Amygdala (tissue), 56 donors: ENCODE results near the gene RPL10A.

Source experiments
- DNase-seq, 56 donors: peaks; one replicate each; lab custom pipeline; 2025; lab: John Stamatoyannopoulos, UW

The RPL10A gene

GRCh38 chr6:35489995-35490791, 22.0 kb downstream of the RPL10A start:
- DNase-seq, result peak in 24 of 56 donors; percentile 8 to 74 (median 36)

- no peak for DNase-seq
These were observed 22.8 kb downstream of the RPL10A start for GRCh38 chr6:35490821-35491557.

DNA sequence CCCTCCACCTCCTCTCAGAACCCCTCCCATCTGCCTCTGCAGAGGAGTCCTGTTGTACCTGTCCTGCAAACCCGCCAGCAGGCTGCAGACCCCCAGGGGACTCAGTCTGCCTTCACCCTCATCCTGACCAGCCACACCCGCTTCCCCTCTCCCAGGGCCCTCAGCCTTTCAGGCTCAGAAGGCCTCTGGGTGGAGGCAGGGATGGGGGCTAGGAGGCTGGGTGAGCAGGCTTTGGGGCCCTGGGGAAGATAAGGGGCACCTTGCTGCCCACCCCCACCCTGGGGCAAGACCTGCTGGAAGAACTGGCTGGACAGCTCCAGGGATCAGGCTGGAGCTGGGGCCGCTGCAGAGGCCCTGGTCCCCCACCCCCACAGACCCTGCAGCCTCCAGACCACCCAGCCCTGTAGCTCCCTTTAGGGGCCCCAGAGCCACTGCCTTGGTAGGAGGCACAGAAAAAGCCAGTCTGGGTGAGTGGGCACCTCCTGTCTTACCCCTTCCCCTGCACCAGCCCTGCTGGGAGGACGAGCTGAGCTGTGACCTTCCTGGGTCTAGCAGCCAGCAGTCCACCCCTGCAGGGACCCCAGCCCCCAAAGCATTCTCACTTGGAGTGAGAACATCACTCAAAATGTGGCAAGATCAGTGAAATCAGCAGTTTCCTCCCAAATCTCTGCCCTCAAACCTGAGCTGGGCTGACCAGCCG, 23.5 kb downstream of the RPL10A start:
- DNase-seq, result no peak

GRCh38 chr6:35492258-35492973, 24.2 kb downstream of the RPL10A start:
- no peak for DNase-seq

GRCh38 chr6:35492974-35493284, 24.7 kb downstream of the RPL10A start:
- no peak for DNase-seq

DNA sequence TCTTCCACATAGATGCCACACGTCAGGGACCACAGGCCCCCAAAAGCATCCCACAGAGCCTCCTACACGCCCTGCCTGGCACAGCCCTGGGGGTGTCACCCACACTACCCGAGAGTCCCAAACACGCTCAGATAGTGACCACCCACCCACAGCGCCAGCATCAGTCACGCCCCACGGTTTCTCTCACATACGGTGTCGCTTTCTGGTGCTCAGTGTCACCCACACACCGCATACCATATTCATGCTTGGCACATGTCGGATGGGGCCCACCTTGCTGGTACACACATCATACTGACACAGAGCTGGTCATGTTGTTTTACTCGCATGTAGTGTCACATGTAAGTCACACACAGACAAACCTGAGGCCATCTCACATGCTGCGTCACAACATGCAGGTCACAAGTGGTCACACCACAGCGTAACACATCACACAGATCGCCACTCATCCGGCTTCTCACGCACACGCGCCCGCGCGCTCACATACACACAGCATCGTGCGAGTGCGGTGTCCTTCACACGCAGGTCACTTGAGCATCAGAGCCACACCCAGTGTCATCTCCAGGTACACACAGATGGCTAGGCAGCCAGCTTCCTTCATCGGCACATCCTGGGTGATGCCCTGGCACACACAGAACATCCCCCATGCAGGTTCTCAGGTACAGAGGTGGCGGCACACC, 25.2 kb downstream of the RPL10A start:
- DNase-seq, result no peak

GRCh38 chr6:35494161-35494563, 26.0 kb downstream of the RPL10A start:
- no peak for DNase-seq

GRCh38 chr6:35495258-35496035, 27.2 kb downstream of the RPL10A start:
- no peak for DNase-seq

- DNase-seq, result peak in 5 of 56 donors; percentile 30 to 60 (median 41)
These were observed 28.0 kb downstream of the RPL10A start for GRCh38 chr6:35496036-35496840.

DNA sequence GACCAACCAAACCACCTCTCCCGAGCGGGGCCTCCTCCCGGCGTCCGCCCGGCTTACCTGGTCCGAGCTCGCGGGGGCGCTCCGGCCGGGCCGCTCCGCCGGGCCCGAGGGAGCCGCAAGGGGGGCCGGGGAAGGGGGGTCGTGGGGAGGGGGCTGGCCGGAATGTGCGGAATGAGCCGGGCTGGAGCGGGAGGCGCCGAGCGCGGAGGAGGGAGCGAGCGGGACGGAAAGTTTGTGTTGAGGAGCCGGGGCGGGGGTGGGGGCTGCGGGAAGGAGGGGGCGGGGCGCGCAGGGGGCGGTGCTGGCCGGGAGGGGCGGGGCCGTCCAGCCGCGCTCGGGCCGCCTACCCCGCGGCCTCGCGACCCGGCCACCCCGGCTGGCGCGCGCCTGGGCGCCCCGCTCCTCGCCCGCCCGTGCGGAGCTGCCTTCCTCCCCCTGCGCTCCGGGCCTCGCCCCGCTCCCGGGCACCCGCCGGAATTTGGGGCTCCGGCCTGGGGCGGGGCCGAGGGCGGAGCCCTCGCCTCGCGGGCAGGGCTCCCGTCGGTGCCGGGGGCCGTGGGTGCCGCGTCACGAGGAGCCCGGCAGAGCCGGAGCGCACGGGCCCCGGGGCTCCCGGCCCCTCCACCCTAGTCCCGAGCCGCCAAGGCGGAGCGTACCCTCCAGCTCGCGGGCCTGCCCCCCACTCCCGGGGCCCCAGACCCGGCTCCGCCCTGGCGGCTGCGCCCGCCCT, 28.8 kb downstream of the RPL10A start, which contains the start of gene TEAD3:
Gene TEAD3, minus strand, starts transcription at position 239 of the 730 bp plus-strand sequence.
- DNase-seq, result peak in 6 of 56 donors; percentile 21 to 60 (median 51)

DNA sequence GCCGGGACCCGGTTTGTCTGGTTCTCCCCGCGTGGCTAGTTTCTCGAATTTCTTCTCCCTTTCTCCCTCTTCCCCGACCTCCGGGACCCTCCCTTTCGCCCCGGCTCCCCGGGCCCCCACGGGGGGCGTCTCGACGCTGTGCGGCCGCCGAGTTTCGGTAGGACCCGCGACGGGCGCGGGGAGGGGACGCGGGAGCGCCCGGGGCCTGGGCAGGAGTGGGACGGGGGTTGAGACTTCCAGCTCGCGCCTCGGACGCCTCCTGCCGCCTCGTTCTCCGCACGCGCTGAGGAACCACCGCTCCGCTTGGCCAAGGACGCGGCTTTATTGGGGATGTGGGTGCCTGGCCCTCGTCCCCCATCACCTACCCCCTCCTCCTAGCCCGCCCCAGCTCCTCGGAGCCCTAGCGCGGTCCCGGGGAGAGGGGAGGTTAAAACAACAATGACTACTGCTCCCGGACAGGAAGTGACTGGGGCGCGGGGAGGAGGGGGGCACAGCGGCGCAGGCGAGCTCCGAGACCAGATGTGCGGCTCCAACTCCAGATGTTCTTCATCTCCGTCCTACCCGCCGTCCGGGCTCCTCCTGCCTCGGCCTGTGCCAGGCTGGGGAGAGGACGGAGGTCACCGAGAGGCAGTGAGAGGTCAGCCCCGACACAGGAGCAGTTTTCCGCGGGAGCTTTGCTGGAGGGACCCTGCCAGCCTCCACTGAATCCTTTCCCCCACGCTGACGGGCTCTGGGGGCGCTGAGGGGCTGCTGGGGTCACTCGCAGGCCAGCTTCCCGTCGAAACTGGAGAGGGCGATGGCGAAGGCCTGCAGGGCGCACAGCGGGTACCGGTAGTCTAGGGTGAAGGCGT, 29.6 kb downstream of the RPL10A start:
- no peak for DNase-seq

DNA sequence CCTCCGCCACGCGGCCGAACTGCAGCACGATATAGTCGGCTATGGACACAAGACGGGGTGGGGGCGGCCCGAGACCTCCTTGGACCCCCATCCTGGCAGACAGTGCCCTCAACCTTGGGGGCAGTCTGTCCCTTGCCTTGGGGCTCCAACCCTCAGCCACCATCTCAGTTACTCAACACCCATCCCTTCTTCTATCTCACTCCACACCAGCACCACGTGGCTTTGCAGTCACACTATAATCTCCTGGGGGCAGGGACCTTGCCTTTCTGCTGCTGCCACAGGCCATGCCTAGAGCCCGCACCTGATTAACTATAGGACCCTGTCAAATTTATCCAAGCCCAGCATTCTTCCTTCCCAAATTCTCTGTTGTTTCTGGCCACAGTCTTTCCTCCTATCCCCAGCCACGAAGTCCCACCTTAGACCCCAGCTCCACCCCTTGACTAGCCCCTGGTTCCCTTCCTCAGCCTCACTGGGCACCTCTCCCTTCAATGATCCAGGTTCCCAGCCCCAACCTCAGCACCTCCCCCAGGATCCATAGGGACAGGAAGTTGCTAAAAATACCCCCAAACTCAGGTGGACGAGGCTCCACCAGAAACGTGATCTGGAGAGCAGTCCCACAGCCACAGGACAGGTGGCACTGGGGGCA, 30.3 kb downstream of the RPL10A start:
- no peak for DNase-seq

DNA sequence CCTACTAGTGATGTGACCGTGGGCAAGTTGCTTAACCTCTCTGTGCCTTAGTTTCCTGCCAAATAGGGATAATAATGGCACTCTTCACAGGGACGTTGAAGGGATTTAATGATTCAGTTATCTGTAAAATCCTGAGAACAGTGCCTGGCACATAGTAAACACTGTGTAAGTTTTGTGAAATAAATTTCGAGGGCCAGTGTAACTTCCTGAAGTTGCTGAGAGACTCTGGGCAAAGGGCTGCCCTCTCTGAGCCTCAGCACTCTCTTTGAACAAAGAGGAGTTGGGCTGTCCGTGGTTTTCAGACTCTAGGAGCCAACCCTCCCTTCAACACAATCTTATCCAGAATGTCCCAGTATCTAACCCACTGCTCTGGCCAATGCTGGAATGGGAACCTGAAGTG, 31.2 kb downstream of the RPL10A start:
- DNase-seq, result no peak

GRCh38 chr6:35500782-35501181, 32.6 kb downstream of the RPL10A start:
- DNase-seq, result no peak

- DNase-seq, result no peak
These were observed 33.6 kb downstream of the RPL10A start for GRCh38 chr6:35501784-35502183.

GRCh38 chr6:35503534-35503933, 35.3 kb downstream of the RPL10A start:
- DNase-seq, result no peak
